Thyroid gland (tissue), 4 donors: ENCODE measurements around the gene PLS3.

Experiments used
- POLR2A ChIP-seq, 2 donors: fragments of 450-650 bp; IDR thresholded peaks; one replicate each; pipeline ENCODE4 v1.6.1; 2017; ENCODE audit warnings: antibody characterized with exemption in 2 of 2, mild to moderate bottlenecking in 2 of 2, moderate library complexity in 1 of 2
- TF ChIP-seq, protein P1 (sequence below), 6 experiments: fragments of 200-600 bp in 3 of 6; fragments of 450-650 bp in 3 of 6; sonication (generic) in 3 of 6; IDR thresholded peaks; one replicate each; pipeline ENCODE4 v1.5.1; 2016 to 2019; ENCODE audit warnings: antibody characterized with exemption in 6 of 6, mild to moderate bottlenecking in 2 of 6, inconsistent platforms in 1 of 6, moderate library complexity in 1 of 6

DNA sequence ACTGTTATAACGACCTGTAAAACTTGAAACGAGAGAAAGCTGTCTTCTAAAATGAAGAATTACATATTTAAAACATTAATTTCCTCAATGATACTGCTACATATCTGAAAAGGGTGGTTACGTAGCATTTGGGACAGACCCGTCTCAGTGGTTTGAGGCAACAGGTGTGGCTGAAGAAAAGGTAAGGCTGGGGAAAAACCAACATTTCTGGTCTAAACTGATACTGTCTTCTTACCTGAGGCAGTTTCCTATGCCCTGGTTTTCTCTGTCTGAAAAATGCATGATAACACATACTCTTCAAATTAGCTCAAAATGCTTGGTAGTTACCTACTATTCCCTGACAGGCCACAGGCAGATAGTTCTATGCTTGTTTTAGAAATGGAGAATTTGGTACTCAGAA, 30.4 kb downstream of the PLS3 start:
- TF ChIP-seq, protein P1, sequence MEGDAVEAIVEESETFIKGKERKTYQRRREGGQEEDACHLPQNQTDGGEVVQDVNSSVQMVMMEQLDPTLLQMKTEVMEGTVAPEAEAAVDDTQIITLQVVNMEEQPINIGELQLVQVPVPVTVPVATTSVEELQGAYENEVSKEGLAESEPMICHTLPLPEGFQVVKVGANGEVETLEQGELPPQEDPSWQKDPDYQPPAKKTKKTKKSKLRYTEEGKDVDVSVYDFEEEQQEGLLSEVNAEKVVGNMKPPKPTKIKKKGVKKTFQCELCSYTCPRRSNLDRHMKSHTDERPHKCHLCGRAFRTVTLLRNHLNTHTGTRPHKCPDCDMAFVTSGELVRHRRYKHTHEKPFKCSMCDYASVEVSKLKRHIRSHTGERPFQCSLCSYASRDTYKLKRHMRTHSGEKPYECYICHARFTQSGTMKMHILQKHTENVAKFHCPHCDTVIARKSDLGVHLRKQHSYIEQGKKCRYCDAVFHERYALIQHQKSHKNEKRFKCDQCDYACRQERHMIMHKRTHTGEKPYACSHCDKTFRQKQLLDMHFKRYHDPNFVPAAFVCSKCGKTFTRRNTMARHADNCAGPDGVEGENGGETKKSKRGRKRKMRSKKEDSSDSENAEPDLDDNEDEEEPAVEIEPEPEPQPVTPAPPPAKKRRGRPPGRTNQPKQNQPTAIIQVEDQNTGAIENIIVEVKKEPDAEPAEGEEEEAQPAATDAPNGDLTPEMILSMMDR (IDR thresholded peaks at IDR 0.05): no peak
- no peak for TF ChIP-seq POLR2A (IDR thresholded peaks at IDR 0.05)
